ENCODE data around the gene CASKIN1. TPM values are rescaled to one million over a fixed set of nuclear protein-coding genes. Genes with fewer than 3 reads are reported as not detected.
A peak's percentile ranks its signal among the peaks of the same experiment; 100 is the strongest.

CASKIN1 gene
- polyA plus RNA-seq, 2 of the 4 experiments (the other 2 are of a cell fraction) = 0.27 to 0.87 TPM

GRCh38 chr16:2155091-2155950, 41.1 kb downstream of the CASKIN1 start, which contains the start of gene TRAF7 (continued):
- no peak for TF ChIP-seq SREBF2 (IDR thresholded peaks at IDR 0.05)
- TF ChIP-seq, protein P1, sequence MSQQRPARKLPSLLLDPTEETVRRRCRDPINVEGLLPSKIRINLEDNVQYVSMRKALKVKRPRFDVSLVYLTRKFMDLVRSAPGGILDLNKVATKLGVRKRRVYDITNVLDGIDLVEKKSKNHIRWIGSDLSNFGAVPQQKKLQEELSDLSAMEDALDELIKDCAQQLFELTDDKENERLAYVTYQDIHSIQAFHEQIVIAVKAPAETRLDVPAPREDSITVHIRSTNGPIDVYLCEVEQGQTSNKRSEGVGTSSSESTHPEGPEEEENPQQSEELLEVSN (IDR thresholded peaks at IDR 0.05; ENCODE audit: borderline replicate concordance, low read depth) = peak; percentile 17; the same call in 1 of the 2 replicates
- TF ChIP-seq ZSCAN20 (CRISPR knock-in tag; IDR thresholded peaks at IDR 0.05) = no peak
- no peak for TF ChIP-seq CTCF (IDR thresholded peaks at IDR 0.05)
- peak; percentile 99 for TF ChIP-seq POLR2A (IDR thresholded peaks at IDR 0.05; ENCODE audit: low read length)
- no peak for TF ChIP-seq ATOH8 (CRISPR knock-in tag; IDR thresholded peaks at IDR 0.05; ENCODE audit: low read depth)
- peak; percentile 100 for TF ChIP-seq BCL3 (IDR thresholded peaks at IDR 0.05)
- TF ChIP-seq CBX8 (IDR thresholded peaks at IDR 0.05) = no peak
- TF ChIP-seq JUN (IDR thresholded peaks at IDR 0.05) = peak; percentile 99 to 100
- TF ChIP-seq CEBPB (IDR thresholded peaks at IDR 0.05) = no peak; a peak in 1 of 4 replicates
- peak; percentile 84 for TF ChIP-seq RARB (CRISPR knock-in tag; IDR thresholded peaks at IDR 0.05)
- peak; percentile 92 for TF ChIP-seq PBX3 (IDR thresholded peaks at IDR 0.05)
- TF ChIP-seq, protein P2, sequence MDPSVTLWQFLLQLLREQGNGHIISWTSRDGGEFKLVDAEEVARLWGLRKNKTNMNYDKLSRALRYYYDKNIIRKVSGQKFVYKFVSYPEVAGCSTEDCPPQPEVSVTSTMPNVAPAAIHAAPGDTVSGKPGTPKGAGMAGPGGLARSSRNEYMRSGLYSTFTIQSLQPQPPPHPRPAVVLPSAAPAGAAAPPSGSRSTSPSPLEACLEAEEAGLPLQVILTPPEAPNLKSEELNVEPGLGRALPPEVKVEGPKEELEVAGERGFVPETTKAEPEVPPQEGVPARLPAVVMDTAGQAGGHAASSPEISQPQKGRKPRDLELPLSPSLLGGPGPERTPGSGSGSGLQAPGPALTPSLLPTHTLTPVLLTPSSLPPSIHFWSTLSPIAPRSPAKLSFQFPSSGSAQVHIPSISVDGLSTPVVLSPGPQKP (IDR thresholded peaks at IDR 0.05; ENCODE audit: low read depth, low read length) = no peak
- peak; percentile 81; the same call in 1 of the 2 replicates for TF ChIP-seq TFCP2L1 (CRISPR knock-in tag; IDR thresholded peaks at IDR 0.05)
- TF ChIP-seq FOSB (CRISPR knock-in tag; IDR thresholded peaks at IDR 0.05) = 0 out of 2 replicates have a peak, but pooled peaks have one; percentile 10
- no peak for TF ChIP-seq HOXB13 (CRISPR knock-in tag; IDR thresholded peaks at IDR 0.05; ENCODE audit: low read depth)
- peak; percentile 95 for TF ChIP-seq TP53 (CRISPR knock-in tag; IDR thresholded peaks at IDR 0.05)
- TF ChIP-seq KDM1A (IDR thresholded peaks at IDR 0.05; ENCODE audit: low read depth) = no peak
- TF ChIP-seq KDM5A (IDR thresholded peaks at IDR 0.05) = no peak
- peak; percentile 97 for TF ChIP-seq MYC (IDR thresholded peaks at IDR 0.05; ENCODE audit: borderline replicate concordance, low read length)
- no peak for TF ChIP-seq HOXB5 (CRISPR knock-in tag; IDR thresholded peaks at IDR 0.05)
- TF ChIP-seq HDAC2 (IDR thresholded peaks at IDR 0.05) = no peak
- TF ChIP-seq ZFP36 (IDR thresholded peaks at IDR 0.05; ENCODE audit: borderline replicate concordance, partially characterized antibody) = no peak
